ENCODE data around the gene BCL10.

BCL10 gene

DNA sequence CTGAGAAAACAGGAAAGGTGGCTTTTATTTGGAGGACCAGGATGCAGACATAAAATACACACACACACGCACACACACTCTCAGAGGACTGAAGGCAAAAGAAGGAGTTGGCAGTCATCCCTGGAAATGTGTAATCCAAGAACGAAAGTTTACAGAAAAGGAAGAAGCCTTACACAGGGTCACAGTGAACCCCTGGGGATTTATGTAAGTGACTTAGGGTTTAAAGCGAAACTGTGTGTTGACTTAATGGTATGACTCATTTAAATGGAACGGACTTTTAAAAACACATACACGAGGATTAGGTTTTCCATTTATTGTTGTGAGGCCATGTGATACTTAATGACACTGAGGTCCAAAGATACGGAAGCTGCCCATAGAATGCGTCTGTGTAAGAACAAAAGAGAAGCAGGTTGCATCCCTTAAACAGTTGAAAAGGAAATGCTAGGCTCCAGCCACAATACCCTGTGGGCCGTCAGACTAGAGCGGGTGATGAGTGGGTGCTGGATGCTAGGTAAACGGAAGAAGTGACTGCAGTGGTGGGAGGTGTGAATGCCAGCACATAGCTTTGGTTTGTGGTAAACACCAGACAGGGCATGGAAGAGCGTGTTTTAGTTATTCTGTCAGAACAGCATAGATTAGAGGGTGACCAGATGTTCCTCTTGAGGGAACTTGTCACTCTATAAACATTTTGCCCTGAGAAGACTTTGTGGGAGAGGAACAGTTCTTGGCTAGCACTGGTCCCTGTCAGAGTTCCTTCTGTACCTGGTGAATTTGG, 21.6 kb upstream of the BCL10 start:
- peak; percentile 56 for DNase-seq (ENCODE audit: low read depth, low spot score)

DNA sequence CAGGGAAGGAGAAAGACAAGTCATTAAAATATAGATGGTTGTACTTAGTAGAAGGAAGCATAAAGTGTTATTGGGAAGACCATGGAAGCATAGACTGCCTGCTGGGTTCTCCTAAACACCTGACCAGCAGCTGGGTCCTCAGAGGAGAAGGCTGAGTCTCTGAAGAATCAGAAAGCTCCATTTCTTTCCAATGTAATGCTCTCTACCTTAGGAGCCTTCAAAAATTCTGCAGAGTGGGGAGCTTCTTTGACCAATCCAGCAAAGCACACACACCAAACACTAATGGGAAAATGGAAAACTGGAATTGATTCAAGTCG, 21.1 kb upstream of the BCL10 start:
- no peak for DNase-seq (ENCODE audit: low read depth, low spot score)

DNA sequence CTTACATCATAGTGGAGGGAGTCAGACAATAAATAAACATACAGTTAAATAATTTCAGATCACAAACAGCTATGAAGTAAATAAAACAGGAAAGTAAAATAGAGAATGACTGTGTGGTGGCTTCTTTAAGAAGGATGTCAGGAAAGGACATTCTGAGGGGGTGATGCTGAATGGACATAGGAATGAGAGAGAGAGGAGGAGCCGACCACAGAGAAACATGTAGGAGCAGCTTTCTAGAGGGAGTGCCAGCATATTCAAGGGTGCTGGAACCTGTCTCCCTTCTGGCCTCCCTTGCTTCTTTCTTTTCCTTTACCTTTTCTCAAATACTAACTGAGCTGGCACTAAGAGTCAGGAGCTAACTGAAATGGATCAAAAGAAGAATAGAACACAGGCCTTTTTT, 20.5 kb upstream of the BCL10 start:
- no peak for DNase-seq (ENCODE audit: low read depth, low spot score)

DNA sequence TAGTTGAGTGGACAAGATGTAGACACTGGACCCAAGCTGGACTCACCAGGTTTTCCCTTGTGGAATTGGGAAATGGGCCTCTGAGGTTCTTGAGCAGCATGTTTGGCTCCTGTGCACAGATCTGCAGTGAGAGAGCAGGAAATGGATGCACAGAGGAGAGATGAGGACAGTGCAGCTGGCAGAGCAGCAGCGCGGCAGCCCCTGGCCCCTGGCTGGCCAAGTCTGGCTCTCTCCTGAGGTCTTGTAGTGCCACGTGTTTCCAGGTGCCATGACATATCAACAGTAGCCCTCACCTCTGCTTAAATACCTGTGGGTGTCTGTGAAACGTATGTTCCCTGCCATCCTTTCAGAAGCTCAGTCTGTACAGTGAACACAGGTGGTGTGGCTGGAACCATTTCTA, 19.2 kb upstream of the BCL10 start:
- no peak for DNase-seq (ENCODE audit: low read depth, low spot score)

DNA sequence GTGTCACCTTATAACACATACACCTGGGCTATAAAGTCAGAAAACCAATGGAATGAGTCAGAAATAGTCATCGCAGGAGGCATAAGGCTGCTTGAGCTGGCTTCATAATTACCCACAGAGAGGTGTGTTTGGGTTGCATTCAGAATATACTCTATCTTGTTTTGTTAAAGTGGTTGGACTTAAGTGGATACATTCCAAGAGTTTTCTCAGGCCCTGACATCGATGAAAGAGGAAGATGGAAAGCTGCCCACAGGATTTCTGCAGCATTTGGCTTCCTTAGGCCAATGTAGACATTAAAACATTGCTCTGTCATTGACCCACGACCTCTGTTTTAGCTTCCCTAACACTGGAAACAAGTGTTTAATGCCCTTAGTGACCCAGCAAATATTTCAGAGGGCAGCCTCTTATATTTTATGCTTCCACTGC, 18.6 kb upstream of the BCL10 start:
- no peak for DNase-seq (ENCODE audit: low read depth, low spot score)

DNA sequence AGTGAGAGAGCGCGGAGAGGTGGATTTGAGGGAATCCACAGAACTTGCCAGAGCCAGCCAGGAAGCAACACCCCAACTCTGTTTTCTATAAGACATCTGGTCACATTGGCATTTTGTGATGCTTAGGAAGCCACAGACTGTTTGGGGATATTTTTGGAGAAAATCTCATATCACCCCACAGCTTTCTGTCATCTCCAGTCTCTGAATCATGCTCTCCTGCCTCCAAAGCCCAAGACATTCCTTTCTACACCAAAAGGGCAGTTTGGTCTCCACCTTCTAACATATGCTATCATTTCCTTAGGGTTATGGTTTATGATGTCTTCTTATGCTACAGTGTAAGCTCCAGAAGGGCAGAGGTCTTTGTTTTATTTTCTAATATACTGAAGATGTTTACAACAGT, 14.4 kb upstream of the BCL10 start:
- no peak for DNase-seq (ENCODE audit: low read depth, low spot score)

DNA sequence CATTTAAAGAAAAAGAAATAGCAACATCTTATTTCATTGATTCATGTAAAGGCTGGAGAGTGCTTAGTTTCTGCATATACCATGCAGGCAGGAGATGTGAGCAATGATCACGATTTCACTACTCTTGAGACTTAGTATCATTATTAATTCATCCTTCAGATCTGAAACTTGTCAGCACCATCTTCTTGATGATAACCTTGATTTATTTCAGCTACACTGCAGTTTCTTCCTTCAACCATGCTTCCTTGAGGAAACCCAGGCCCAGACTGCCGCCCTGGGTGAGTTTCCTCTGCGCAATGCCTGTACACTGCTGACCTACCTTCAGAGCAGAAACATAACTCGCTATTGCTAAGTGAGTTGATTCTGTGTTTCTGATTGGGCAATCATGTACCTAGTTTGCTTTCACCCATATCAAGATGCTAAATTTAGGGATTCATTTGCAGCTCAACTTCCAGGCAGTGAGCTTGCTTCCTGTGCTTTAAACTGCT, 13.5 kb upstream of the BCL10 start:
- DNase-seq (ENCODE audit: low read depth, low spot score), result no peak

DNA sequence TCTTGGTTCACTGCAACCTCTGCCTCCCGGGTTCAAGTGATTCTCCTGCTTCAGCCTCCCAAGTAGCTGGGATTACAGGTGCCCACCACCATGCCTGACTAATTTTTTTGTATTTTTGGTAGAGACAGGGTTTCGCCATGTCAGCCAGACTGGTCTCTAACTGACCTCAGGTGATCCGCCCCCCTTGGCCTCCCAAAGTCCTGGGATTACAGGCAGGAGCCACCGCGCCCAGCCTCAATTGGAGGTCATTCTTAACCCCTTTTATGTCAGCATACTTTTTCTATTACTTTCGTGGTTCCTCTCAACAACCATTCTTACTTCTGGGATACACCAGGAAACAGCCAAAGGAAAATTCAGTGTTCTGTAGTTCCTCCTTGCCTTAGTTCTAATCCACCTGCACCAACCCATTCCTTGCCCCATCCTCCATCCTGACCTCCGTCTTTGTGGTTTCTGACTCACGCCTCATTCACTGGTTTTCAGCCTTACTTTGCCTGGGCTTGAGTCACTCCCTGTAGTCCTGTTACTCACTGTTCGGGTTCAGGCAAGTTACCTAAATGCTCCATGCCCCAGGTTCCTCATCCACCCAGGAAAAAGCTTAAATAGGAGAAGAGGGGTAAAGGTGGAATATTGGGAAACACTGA, 12.9 kb upstream of the BCL10 start:
- DNase-seq (ENCODE audit: low read depth, low spot score), result no peak

DNA sequence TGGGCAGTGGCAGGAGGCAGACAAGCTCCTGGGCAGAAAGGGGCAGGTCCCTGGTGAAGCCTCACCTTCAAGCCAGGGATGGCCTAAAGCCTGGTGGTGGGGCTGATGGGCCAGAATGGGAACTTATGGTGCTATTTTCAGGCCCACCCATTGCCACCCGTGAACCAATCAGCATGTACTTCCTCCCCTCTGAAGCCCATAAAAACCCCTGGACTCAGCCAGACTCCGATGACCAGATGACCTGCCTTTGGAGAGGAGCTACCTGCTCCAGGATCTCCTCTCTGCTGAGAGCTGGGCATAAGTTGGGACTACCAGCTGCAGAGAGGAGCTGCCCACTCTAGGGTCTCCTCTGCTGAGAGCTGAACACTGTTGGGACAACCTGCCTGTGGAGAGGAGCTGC, 7.8 kb upstream of the BCL10 start:
- no peak for DNase-seq (ENCODE audit: low read depth, low spot score)

DNA sequence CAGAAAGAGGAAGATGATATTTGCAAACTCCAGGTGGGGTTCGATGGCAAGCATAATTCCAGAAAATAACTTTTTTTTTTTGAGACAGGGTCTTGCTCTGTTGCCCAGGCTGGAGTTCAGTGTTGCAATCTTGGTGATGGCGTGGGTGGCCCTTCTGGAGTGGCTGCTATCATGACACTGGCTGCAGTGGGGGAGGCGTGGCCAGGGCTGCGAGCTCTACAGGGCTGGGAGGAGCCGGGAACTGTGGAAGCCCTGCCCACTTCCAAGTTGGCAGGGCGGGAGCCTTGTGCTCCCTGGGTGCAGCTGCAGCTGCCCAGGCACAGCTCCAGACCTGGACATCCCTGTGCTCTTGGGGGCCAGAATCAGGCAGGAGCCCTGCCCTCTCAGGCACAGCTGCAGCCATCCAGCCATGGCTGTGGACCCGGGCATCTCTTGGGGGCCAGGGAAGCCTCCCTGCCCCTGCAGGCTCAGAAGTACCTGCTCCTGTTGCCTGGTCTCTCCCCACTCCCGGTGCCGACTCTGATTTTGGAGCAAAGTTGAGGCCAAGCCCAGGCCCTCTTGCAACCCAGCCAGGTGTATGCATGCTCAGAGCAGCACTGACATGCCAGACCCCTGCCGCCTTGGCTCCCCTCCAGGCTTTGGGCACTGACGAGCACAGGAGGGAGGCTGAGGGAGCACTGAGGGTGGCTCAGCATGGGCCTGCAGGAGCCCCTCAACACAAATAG, 7.2 kb upstream of the BCL10 start:
- no peak for DNase-seq (ENCODE audit: low read depth, low spot score)

DNA sequence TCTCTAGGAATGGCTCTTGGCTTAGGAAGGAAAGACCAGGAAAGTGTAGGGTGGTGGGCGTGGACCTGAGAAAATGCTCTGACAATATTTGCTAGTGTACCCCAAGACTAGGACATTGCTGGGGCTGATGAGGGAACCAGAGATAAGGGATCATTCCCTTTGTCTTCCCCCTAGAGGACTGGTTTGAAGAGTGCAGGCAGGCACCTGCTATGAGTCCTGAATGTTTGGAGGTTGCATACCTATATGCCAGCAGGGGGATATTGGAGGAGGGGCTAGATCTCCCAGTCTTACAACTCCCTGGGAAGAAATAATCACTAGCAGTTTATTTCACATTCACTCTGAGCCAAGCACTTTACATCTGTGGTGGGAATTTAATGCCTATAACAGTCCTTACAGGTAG, 6.0 kb upstream of the BCL10 start:
- no peak for DNase-seq (ENCODE audit: low read depth, low spot score)

DNA sequence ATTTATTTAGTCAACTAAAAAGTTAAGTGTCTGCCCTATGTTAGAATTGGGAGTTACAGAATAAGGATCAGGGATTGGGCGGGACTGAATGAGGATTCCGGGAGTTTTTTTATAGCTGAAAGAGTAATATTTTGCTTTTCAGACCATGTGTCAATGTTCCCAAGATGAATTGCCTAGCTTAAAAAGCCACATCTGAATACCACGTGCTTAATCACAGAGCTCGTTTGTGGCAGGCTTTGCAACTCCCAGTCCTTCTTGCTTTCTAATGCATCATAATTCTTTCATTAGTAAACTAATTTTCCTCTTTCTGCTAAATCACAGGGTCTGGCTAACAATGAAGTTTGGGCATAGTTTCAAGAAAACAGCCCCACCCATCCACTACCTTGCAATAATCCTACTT, 4.2 kb upstream of the BCL10 start:
- no peak for DNase-seq (ENCODE audit: low read depth, low spot score)

DNA sequence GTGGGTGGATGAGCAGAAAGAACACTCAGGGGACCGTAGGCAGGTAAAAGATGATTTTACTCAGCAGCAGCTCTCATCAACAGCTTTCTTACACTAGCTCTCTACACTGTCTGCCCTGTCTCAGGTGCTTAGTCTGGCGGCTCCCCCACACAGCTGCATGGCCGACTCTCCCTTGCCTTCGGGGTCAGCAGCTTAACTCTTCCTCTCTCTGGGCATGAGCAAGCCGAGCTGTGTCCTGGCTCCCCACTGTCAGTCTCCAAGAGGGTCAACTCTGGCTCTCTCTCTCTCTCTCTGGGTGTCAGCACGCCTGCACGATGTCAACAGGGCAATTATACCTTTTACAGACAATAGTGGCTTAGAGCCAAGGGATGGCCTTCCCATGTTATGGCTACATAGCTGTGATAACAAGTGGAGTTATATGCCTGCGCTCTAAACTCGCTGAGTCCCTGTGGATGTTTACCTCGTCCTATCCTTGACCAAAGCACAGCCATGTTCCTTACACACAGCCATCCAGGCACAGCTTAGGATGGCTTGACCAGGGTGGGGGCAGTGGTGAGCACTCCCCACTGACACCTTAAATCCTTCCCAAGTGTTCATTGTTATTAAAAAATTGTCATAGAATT, 3.1 kb upstream of the BCL10 start:
- DNase-seq (ENCODE audit: low read depth, low spot score), result no peak

DNA sequence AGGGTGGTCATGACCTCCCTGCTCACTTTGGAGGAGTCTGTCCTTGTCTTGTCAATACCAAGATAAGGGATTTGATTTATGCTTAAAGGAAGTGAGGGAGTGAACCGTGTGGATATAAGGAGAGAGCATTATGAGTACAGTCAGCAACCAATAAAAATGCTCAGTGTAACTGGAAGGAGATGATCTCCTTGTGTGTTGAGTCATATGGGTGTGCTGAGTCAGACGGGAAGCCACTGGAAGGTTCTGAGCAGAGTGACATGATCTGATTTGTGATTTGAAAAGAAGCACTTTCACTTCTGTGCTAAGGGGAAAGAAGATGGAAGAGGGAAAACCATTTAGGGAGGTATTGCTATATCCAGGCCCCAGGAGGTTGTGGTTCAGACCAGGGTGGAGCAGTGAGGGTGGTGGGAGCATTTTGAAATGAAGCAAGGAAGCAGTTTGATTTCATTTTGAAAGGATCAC, 2.5 kb upstream of the BCL10 start:
- DNase-seq (ENCODE audit: low read depth, low spot score), result no peak

DNA sequence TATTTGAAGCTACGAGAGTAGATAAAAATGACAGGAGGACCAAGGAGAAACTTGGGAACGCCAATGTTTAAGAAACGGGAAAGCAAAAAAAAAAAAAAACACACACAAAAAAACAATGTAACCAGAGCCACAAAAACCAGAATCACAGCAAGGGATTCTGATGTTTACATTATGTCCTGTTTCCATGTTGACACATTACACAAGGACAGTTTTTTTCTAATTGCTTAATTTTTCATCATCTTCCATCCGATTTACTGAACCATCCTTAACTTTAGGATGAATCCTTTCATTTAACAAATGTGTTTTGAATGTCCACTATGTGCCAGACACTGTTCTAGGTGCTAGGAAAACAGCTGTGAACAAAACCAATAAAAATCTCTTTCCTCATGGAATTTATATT, 1.4 kb upstream of the BCL10 start:
- DNase-seq (ENCODE audit: low read depth, low spot score), result no peak

DNA sequence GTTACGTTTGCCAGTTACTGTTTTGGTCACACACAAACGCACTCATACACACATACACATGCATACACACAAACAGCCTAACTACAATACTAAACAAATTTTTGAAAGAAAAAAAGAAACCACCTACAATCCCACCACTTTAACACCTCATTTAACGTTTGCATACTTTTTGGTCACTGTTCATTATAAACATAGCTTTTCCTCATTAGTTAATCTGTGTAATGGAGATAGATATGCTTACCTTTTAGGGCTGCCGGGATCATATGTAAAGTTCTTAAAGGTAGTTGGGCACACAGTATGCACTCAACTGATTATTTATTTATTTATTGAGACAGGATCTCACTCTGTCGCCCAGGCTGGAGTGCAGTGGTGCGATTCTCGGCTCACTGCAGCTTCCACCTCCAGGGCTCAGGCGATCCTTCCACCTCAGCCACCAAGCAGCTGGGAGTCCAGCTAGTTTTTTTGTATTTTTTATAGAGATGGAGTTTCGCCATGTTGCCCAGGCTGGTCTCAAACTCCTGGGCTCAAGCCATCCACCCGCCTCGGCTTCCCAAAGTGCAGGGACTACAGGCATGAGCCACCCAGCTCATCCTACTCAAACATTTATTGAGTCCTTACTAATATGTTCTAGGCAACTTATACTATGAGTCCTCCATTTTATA, 677 bp upstream of the BCL10 start:
- no peak for DNase-seq (ENCODE audit: low read depth, low spot score)

DNA sequence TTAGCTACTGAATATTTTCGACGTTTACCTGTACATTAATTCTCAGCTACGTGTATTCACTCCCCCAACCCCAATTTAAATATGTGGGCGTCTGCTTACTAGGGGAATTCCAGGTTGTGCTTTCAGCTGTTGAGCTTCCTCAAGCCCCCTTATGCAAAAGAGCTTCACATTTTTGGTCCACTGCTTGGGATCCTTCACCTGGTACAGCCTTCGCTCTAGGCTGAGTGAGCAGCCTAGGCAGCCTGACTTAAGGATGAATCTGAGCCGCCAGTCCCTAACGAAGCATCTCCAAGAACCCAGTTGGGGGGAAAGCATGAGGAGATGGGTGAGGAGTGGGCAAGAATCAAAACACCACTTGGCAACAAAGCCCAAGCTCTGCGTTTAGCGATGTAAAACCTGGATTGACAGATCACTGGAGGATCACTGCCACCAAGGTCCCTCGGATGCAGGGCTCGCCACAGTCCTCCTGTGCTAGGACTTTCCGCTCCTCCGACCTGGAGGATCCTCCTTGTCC, 674 bp downstream of the BCL10 start:
- DNase-seq (ENCODE audit: low read depth, low spot score), result no peak

DNA sequence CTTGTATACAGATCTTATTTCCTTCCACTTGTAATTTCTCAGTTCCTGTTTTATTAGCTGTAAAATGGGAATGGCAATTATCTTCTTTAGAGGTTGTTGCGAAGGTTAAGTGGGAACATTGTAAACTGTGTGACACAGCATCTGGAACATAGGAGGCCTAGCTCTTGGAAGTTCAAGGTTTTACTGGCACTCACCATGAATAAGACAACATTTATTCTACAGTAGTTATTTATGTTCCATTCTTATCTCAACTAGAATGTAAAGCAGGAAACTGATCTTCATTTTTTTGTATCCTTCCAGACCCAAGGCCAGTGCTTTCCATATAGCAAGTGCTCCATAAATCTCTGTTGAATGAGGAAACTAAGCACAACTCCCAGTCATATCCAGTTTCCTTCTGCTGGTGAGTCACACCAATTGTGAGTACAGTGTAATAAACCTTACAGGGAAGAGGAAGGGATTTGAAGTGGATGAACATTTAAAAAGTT, 1.4 kb downstream of the BCL10 start:
- DNase-seq (ENCODE audit: low read depth, low spot score), result no peak

DNA sequence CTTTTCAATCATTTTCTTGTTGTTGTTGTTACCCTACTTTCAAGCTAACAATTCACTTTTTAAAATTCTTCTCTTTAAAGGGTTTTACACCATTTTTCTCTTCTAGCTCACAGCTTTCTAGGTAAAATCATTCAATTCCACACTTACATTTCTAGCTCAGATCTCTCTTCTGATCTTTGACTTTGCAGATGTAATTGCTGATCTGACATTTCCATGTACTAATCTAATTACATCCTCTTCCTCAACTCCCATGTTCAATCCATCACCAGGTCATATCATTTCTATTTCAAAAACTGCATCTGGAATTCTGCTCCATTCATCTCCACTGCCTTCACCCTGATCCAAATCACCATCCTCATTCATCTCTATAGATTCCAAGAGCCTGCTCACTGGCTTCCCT, 3.0 kb downstream of the BCL10 start:
- DNase-seq (ENCODE audit: low read depth, low spot score), result no peak

DNA sequence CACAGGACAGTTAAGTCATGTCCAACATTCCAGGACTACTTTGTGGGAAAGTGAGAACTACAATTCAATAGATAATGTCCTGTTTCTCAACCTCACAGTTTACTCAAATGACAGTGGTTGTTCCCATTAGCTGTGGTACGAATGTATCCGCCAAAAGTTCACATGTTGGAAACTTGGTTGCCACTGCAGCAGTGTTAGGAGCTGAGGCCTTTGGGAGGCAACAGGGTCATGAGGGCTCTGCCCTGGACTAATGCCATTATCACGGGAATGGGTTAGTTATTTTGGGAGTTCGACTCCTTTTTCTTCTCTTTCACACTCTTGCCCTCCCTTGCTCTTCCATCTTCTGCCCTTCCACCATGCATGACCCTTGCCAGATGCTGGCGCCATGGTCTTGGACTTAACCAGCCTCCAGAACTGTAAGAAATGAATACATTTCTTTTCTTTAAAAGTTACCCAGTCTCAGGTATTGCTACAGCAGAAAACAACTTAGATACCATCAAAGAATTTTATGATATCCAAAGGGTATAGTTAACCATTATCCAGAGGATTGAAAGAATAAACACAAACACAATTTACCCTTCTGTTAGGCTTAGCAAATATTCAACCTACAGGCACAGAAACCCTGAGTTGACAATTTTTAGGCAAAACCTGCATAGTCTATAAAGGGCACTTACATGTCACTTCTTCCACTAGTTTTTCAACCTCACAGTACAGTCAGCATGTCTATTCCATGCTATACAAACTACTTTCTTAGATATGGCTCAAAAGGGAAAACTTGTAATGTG, 7.4 kb downstream of the BCL10 start:
- no peak for DNase-seq (ENCODE audit: low read depth, low spot score)

DNA sequence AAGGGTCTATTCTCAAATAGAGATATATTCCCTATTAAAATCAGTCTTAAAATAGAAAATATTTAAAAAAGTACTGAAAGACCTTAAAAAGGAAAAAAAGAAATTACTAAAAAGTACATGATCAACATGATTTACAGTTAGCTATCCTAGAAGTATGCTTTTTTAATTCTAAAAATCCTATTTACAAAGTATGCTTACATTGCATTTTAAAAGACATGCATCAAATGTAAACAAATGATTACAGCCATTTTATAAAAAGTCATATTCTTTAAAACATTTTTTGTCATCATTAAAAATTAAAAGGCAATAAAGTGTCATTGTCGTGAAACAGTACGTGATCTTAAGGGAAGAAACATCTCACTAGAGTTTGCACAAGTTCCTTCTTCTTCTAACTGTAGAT, 9.1 kb downstream of the BCL10 start:
- DNase-seq (ENCODE audit: low read depth, low spot score), result no peak
